Gastroesophageal sphincter (tissue), 4 donors: ENCODE measurements around the gene RNF181. TPM values are rescaled to one million over a fixed set of nuclear protein-coding genes. Genes with fewer than 3 reads are reported as not detected.
A peak's percentile ranks its signal among the peaks of the same experiment; 100 is the strongest.

ENCODE experiments used
- ATAC-seq: fragments of 150-250 bp; one replicate; pipeline ENCODE4 v1.9.1; 2016; ENCODE audit warnings: mild to moderate bottlenecking, moderate library complexity
- H3K27ac ChIP-seq, 4 donors: fragments of 200-600 bp; sonication (generic) in 3 of 4; 1 replicate in 3 of 4; 2 replicates in 1 of 4; pipeline ENCODE4 v1.5.1; 2016 to 2019
- H3K27me3 ChIP-seq: fragments of 200-600 bp; sonication (generic); one replicate; pipeline ENCODE4 v1.5.1; 2019
- H3K36me3 ChIP-seq, 2 donors: fragments of 200-600 bp; sonication (generic); one replicate each; pipeline ENCODE4 v1.5.1; 2019; ENCODE audit warnings: control low read depth in 1 of 2
- H3K4me1 ChIP-seq, 3 donors: fragments of 200-600 bp; sonication (generic); 1 replicate in 2 of 3; 2 replicates in 1 of 3; pipeline ENCODE4 v1.5.1; 2016 to 2019; ENCODE audit warnings: control low read depth in 2 of 3
- H3K4me3 ChIP-seq, 2 donors: fragments of 200-600 bp; sonication (generic); one replicate each; pipeline ENCODE4 v1.5.1; 2019; ENCODE audit warnings: mild to moderate bottlenecking in 1 of 2, moderate library complexity in 1 of 2
- H3K9me3 ChIP-seq, 3 donors: fragments of 200-600 bp; sonication (generic); one replicate each; pipeline ENCODE4 v1.5.1; 2017 to 2019; ENCODE audit warnings: control low read depth in 2 of 3
- EP300 ChIP-seq: sonication (generic); formaldehyde crosslinking; IDR thresholded peaks from one replicate; pipeline ENCODE4 v1.6.1; 2017; ENCODE audit warnings: antibody characterized with exemption, mild to moderate bottlenecking
- POLR2A ChIP-seq, 2 donors: fragments of 450-650 bp; IDR thresholded peaks; one replicate each; pipeline ENCODE4 v1.6.1; 2017; ENCODE audit warnings: antibody characterized with exemption in 2 of 2, mild to moderate bottlenecking in 2 of 2, moderate library complexity in 1 of 2
- POLR2AphosphoS5 ChIP-seq: sonication (generic); formaldehyde crosslinking; IDR thresholded peaks from one replicate; pipeline ENCODE4 v1.6.1; 2017; ENCODE audit warnings: antibody characterized with exemption
- WGBS, 2 donors: methylation state at CpG; one replicate each; pipeline ENCODE4 v1.1.5; 2018; ENCODE audit warnings: low coverage in 1 of 2; 5-methylcytosine and 5-hydroxymethylcytosine counted together
- total RNA-seq, 4 donors: library from RNA; depleted of rRNA; stranded (reverse); fragments of >200 nt; gene quantifications; one replicate each; pipeline ENCODE4 v1.1.0, GENCODE V29; 2016
- TF ChIP-seq, protein P1 (sequence below), 4 experiments: fragments of 200-600 bp in 2 of 4; fragments of 450-650 bp in 2 of 4; sonication (generic) in 1 of 4; IDR thresholded peaks; one replicate each; pipeline ENCODE4 v1.5.1; 2017 to 2019; ENCODE audit warnings: antibody characterized with exemption in 4 of 4, mild to moderate bottlenecking in 2 of 4, moderate library complexity in 2 of 4

Gene RNF181
- total RNA-seq, 4 donors from 2014 or later: 113 to 174 (median 148) TPM

DNA sequence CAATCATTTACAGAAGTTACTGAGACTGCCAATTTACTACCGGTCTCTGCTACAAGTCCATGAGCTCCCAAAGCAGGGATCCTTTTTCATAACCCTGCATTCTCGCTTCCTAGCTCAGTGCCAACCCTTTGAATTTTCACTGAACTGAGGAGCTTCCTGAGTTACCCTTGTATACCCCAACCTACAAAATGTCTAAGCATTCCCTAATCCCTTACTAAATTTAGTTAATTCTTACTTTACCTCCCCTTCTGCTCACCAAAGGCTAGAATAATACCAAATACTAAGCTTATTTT, 47.0 kb upstream of the RNF181 start:
- Histone ChIP-seq H3K27ac (peak overlapping the region in 1 of 4 donors; percentile 13), H3K4me1 (peaks cover 0 to 30% (median 4%) of the 10 kb centered on the region in 3 donors), H3K27me3 (no peaks in the 10 kb centered on the region), H3K9me3 (no peaks in the 10 kb centered on the region), H3K4me3 (no peak overlapping the region), H3K36me3 (peaks cover 0 to 93% of the 10 kb centered on the region in 2 donors)
- 46 to 58% methylated on average over 2 of the region's 2 CpGs for WGBS, 2 donors
- TF ChIP-seq POLR2AphosphoS5: no peak
- no peak for TF ChIP-seq POLR2A (IDR thresholded peaks at IDR 0.05)
- TF ChIP-seq, protein P1, sequence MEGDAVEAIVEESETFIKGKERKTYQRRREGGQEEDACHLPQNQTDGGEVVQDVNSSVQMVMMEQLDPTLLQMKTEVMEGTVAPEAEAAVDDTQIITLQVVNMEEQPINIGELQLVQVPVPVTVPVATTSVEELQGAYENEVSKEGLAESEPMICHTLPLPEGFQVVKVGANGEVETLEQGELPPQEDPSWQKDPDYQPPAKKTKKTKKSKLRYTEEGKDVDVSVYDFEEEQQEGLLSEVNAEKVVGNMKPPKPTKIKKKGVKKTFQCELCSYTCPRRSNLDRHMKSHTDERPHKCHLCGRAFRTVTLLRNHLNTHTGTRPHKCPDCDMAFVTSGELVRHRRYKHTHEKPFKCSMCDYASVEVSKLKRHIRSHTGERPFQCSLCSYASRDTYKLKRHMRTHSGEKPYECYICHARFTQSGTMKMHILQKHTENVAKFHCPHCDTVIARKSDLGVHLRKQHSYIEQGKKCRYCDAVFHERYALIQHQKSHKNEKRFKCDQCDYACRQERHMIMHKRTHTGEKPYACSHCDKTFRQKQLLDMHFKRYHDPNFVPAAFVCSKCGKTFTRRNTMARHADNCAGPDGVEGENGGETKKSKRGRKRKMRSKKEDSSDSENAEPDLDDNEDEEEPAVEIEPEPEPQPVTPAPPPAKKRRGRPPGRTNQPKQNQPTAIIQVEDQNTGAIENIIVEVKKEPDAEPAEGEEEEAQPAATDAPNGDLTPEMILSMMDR (IDR thresholded peaks at IDR 0.05): no peak
- TF ChIP-seq EP300: no peak
- ATAC-seq: no peak

DNA sequence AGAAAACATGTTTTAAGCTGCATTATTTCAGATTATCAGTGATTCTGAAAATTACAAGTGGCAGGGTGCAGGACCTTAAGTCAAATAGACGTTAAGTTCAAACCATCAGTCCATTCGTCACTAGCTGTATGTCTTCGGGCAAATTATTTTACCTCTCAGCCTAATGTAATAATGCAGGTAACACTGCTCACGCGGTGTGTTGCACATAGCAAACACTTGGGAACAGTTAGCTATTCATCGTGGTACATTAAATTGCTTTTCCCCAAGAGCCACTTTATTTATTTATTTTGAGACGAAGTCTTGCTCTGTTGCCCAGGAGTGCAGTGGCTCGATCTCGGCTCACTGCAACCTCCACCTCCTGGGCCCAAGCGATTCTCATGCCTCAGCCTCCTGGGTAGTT, 46.5 kb upstream of the RNF181 start:
- peaks cover 0 to 25% (median 4%) of the 10 kb centered on the region in 3 donors for H3K4me1 ChIP-seq
- peaks cover 0 to 93% of the 10 kb centered on the region in 2 donors for H3K36me3 ChIP-seq
- no peak for ATAC-seq
- no peaks in the 10 kb centered on the region for H3K27me3 ChIP-seq
- H3K27ac ChIP-seq: peak overlapping the region in 1 of 4 donors; percentile 42
- TF ChIP-seq, protein P1 (IDR thresholded peaks at IDR 0.05): no peak
- no peak for TF ChIP-seq EP300
- no peaks in the 10 kb centered on the region for H3K9me3 ChIP-seq
- H3K4me3 ChIP-seq: no peak overlapping the region
- WGBS, 2 donors: 89 to 90% methylated on average over 6 to 10 of the region's 10 CpGs

DNA sequence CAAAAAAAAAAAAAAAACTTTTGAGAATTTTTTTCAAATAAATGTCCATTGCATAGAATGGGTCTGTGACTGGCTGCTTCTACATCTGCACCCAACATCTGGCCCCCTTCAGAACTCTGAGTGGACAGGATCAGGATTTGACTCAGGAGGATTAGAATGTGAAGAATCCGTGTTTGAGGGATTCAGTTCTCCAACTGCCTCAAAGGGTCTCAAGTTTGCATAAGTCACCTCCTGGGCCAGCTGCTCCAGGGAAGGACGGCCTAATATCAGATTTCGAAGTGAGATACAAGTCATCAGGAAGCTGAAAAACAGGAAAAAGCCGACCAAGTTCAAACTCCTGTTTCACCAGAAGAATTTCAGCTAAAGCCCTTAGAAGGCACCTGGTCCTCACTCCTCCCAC, 45.7 kb upstream of the RNF181 start:
- H3K36me3 ChIP-seq: peaks cover 0 to 93% of the 10 kb centered on the region in 2 donors
- ATAC-seq: peak; percentile 11
- H3K27ac ChIP-seq: peak overlapping the region in 1 of 4 donors; percentile 42

DNA sequence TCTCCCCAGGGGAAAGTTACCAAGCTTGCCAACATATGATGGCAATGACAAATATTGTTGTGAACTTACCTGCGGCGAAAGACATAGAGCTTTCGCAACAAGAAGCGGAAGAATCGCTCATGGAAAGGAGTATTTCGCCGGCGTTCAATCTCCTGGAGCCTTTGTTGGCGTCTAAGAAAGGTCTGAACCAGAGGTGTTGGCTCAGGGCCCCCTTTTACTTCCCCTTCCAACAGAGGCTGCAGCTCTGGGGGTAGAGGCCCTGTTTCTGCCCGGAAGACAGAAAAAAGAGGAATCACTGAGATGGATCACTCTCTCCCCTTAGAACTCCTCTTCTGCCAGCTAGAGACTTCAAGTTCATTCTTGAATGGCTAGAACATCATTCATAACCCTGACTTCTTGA, 45.1 kb upstream of the RNF181 start:
- peak overlapping the region in 2 of 4 donors; percentile 22 to 42 for H3K27ac ChIP-seq
- H3K9me3 ChIP-seq: no peaks in the 10 kb centered on the region
- WGBS, 2 donors: 77 to 87% methylated on average over 8 of the region's 10 CpGs
- H3K27me3 ChIP-seq: no peaks in the 10 kb centered on the region
- peaks cover 0 to 93% of the 10 kb centered on the region in 2 donors for H3K36me3 ChIP-seq
- peaks cover 0 to 11% (median 0%) of the 10 kb centered on the region in 3 donors for H3K4me1 ChIP-seq
- TF ChIP-seq POLR2A (IDR thresholded peaks at IDR 0.05) (no peak), EP300 (no peak), POLR2AphosphoS5 (no peak)
- TF ChIP-seq, protein P1 (IDR thresholded peaks at IDR 0.05): no peak
- H3K4me3 ChIP-seq: no peak overlapping the region
- no peak for ATAC-seq

More for the DNA sequence above, 45.7 kb upstream of the RNF181 start:
- TF ChIP-seq, protein P1 (IDR thresholded peaks at IDR 0.05): no peak
- no peak for TF ChIP-seq POLR2A (IDR thresholded peaks at IDR 0.05)
- TF ChIP-seq EP300: no peak
- no peak for TF ChIP-seq POLR2AphosphoS5
- H3K4me3 ChIP-seq: no peak overlapping the region
- H3K27me3 ChIP-seq: no peaks in the 10 kb centered on the region
- H3K9me3 ChIP-seq: no peaks in the 10 kb centered on the region
- WGBS, 2 donors: 32 to 44% methylated on average over 3 to 4 of the region's 4 CpGs
- H3K4me1 ChIP-seq: peaks cover 0 to 18% (median 0%) of the 10 kb centered on the region in 3 donors
